ENCODE data around the gene SMARCC2. TPM values are rescaled to one million over a fixed set of nuclear protein-coding genes. Genes with fewer than 3 reads are reported as not detected.

Gene SMARCC2
- total RNA-seq, 1 experiment from 2014 or later = 99.7 TPM

DNA sequence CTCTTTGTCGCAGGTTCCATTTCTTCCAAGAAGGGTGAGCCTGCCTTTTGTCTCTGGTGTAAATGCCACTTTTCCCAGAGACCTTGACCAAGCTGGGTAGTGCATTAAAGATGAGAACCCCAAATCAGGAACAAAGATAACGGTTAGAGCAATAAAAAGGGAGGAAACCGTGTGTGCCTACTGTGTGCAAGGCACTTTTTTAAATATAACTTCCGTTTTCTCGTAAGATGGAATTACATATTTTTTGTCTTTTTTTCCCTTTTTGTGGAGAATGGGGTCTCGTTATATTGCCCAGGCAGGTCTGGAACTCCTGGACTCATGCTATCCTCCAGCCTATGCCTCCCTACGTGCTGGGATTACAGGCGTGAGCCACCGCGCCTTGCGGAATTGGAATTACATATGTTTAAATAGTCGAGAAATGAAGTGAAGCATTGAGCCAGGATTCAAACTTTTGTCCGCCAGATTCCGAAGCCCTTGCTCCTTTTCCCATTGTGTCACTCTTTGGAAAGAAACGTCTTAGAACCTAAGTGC lies 34.4 kb upstream of the SMARCC2 start:
- H3K9ac ChIP-seq (ENCODE audit: low read length) = peak overlapping the region; percentile 83
- no peaks in the 10 kb centered on the region for H3K9me2 ChIP-seq (ENCODE audit: insufficient read depth)
- peak overlapping the region; percentile 94 for H3K4me2 ChIP-seq (ENCODE audit: low read length)
- peaks cover 15% of the 10 kb centered on the region for H3K79me2 ChIP-seq (ENCODE audit: insufficient read depth, low read length)
- H3K36me3 ChIP-seq (ENCODE audit: control insufficient read depth in 1 of 2, insufficient read depth in 2 of 2, low read length in 2 of 2) = no peaks in the 10 kb centered on the region
- H3K27ac ChIP-seq (ENCODE audit: low read depth, low read length) = peak overlapping the region; percentile 82
- peak overlapping the region; percentile 52 for H2AFZ ChIP-seq (ENCODE audit: low read depth, low read length, poor library complexity, severe bottlenecking)
- TF ChIP-seq FOSL1 (IDR thresholded peaks at IDR 0.05; ENCODE audit: low read depth) (no peak), CEBPB (IDR thresholded peaks at IDR 0.05; ENCODE audit: low read depth) (no peak), ELF1 (IDR thresholded peaks at IDR 0.05; ENCODE audit: borderline replicate concordance, low read depth) (no peak), EZH2 (IDR thresholded peaks at IDR 0.05) (no peak), SP1 (IDR thresholded peaks at IDR 0.05; ENCODE audit: low read depth) (no peak), JUND (IDR thresholded peaks at IDR 0.05) (no peak), SIN3A (IDR thresholded peaks at IDR 0.05; ENCODE audit: low read depth) (0 out of 2 replicates have a peak, but pooled peaks have one; percentile 38), ZNF274 (IDR thresholded peaks at IDR 0.05; ENCODE audit: low read depth, low read length) (no peak), MAX (IDR thresholded peaks at IDR 0.05) (no peak), CBX3 (IDR thresholded peaks at IDR 0.05; ENCODE audit: low read depth) (no peak), EZH2phosphoT487 (IDR thresholded peaks at IDR 0.05; ENCODE audit: borderline replicate concordance) (no peak), SRF (IDR thresholded peaks at IDR 0.05; ENCODE audit: low read depth) (no peak; the same call in 1 of the 2 replicates), POLR2A (IDR thresholded peaks at IDR 0.05; ENCODE audit: borderline replicate concordance, extremely low read depth, insufficient read depth, insufficient read length) (peak; percentile 22), ZFX (IDR thresholded peaks at IDR 0.05) (no peak)
- TF ChIP-seq, protein P1, sequence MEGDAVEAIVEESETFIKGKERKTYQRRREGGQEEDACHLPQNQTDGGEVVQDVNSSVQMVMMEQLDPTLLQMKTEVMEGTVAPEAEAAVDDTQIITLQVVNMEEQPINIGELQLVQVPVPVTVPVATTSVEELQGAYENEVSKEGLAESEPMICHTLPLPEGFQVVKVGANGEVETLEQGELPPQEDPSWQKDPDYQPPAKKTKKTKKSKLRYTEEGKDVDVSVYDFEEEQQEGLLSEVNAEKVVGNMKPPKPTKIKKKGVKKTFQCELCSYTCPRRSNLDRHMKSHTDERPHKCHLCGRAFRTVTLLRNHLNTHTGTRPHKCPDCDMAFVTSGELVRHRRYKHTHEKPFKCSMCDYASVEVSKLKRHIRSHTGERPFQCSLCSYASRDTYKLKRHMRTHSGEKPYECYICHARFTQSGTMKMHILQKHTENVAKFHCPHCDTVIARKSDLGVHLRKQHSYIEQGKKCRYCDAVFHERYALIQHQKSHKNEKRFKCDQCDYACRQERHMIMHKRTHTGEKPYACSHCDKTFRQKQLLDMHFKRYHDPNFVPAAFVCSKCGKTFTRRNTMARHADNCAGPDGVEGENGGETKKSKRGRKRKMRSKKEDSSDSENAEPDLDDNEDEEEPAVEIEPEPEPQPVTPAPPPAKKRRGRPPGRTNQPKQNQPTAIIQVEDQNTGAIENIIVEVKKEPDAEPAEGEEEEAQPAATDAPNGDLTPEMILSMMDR (IDR thresholded peaks at IDR 0.05 in 2 of 3, conservative IDR thresholded peaks at IDR 0.05 in 1 of 3; ENCODE audit: borderline replicate concordance in 1 of 3, insufficient read depth in 1 of 3, low read depth in 2 of 3, low read length in 2 of 3) = no peak
- ChIA-PET CTCF (interaction anchor here (2.4 to 2.6 kb wide), 2 partner anchors 10 to 105 kb away, joined by 10 to 11 read pairs; partner anchors contain the start of gene ZC3H10), RAD21 (ENCODE audit: low non-redundant PET in 1 of 2, low total read pairs in 2 of 2, uncharacterized antibody in 2 of 2, unreplicated experiment in 2 of 2) (no interaction called here), POLR2A (interaction anchor here (1.2 kb wide), 1 partner anchor 34 kb away, joined by 3 read pairs; the partner anchor contains the start of gene SMARCC2)
- H3K9me3 ChIP-seq (ENCODE audit: control insufficient read depth in 1 of 2, insufficient read depth in 1 of 2, low read depth in 1 of 2, low read length in 2 of 2) = no peaks in the 10 kb centered on the region
- H4K20me1 ChIP-seq (ENCODE audit: insufficient read depth) = no peaks in the 10 kb centered on the region
- DNase-seq (ENCODE audit: low read depth, low spot score) = no peak
- BruUV-seq (replicated peaks) = no TSS peak
- peak; percentile 20 for ATAC-seq
- intact Hi-C loops (cut with micrococcal nuclease) = loop anchor here (1.0 to 5.0 kb wide), 3 partner anchors 17 to 104 kb away; partner anchors contain the start of gene ANKRD52
- peak overlapping the region; percentile 35 to 91 for H3K4me3 ChIP-seq (replicated peaks in 1 of 2; ENCODE audit: low read depth in 1 of 2, low read length in 2 of 2)
- H3K27me3 ChIP-seq (ENCODE audit: insufficient read depth, low read length) = no peaks in the 10 kb centered on the region
- H3K4me1 ChIP-seq (ENCODE audit: control insufficient read depth in 1 of 2, insufficient read depth in 2 of 2, low read length in 2 of 2) = peaks cover 8 to 35% of the 10 kb centered on the region in 2 experiments; a peak in 3 of 4 replicates
